ENCODE results near the gene C16orf95. TPM values are rescaled to one million over a fixed set of nuclear protein-coding genes. Genes with fewer than 3 reads are reported as not detected.

The C16orf95 gene
- total and polyA plus RNA-seq, 2 donors (not counting 1 experiment from before 2014, with no cell fraction given) = 1.5 to 2.5 TPM

DNA sequence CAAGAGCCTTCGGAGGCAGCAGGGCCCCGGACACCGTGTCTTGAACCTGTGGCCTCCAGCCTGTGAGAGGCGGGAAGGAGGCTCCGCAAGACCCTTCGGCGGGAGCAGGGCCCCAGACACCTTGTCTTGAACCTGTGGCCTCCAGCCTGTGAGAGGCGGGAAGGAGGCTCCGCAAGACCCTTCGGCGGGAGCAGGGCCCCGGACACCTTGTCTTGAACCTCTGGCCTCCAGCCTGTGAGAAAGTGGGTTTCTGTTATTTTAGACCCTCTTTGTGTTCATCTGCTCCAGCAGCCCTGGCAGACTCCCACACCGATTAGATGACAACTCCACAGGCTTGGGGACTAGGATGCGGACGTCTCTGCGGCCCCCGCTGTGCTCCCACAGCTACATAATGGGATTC lies 36.4 kb upstream of the C16orf95 start:
- no peak for TF ChIP-seq EZH2 (IDR thresholded peaks at IDR 0.05; ENCODE audit: borderline replicate concordance, insufficient read depth, low read depth, low read length, poor library complexity, severe bottlenecking)
- ChIA-PET CTCF (no interaction called here), POLR2A (no interaction called here)
- H3K9ac ChIP-seq (ENCODE audit: low read length) = no peak overlapping the region
- Mint-ChIP-seq H3K4me1 (no peaks in the 10 kb centered on the region), H3K4me3 (no peak overlapping the region), H3K27ac (no peak overlapping the region), H3K9me3 (ENCODE audit: insufficient read depth) (no peaks in the 10 kb centered on the region), H3K27me3 (no peaks in the 10 kb centered on the region)
- H3K4me3 ChIP-seq (ENCODE audit: control extremely low read depth in 1 of 5, extremely low read depth in 1 of 5, insufficient read depth in 1 of 5, low read depth in 2 of 5, low read length in 4 of 5) = no peak overlapping the region
- intact Hi-C loops (cut with micrococcal nuclease) = no loop called here
- no peak overlapping the region for H3K4me2 ChIP-seq (replicated peaks; ENCODE audit: low read depth, low read length, poor library complexity, severe bottlenecking)
- H4K20me1 ChIP-seq (ENCODE audit: control insufficient read depth, insufficient read depth, low read length, poor library complexity, severe bottlenecking) = peaks cover 14% of the 10 kb centered on the region
- no peaks in the 10 kb centered on the region for H3K9me3 ChIP-seq (ENCODE audit: control extremely low read depth in 1 of 3, control insufficient read depth in 2 of 3, insufficient read depth in 1 of 3, low read length in 2 of 3)
- no peak overlapping the region for H2AFZ ChIP-seq (ENCODE audit: insufficient read depth, low read depth, low read length, poor library complexity, severe bottlenecking)
- no peak overlapping the region for H3K27ac ChIP-seq (ENCODE audit: low read length in 2 of 2)
- no peak for DNase-seq
- H3K27me3 ChIP-seq (replicated peaks in 1 of 4; ENCODE audit: control extremely low read depth in 1 of 4, control insufficient read depth in 3 of 4, insufficient read depth in 4 of 4, low read length in 3 of 4) = no peaks in the 10 kb centered on the region
- no peak for ATAC-seq (ENCODE audit: low read depth)
- H3K79me2 ChIP-seq (ENCODE audit: control insufficient read depth, insufficient read depth, low read length) = peaks cover 11% of the 10 kb centered on the region
- 94% methylated on average over 11 of the region's 17 CpGs for WGBS (ENCODE audit: insufficient coverage)
- H3K36me3 ChIP-seq (replicated peaks in 1 of 2; ENCODE audit: control extremely low read depth in 1 of 2, control insufficient read depth in 1 of 2, extremely low read depth in 1 of 2, insufficient read depth in 2 of 2, low read length in 1 of 2) = peaks cover 0 to 24% of the 10 kb centered on the region in 2 experiments
- no peaks in the 10 kb centered on the region for H3K4me1 ChIP-seq (ENCODE audit: control insufficient read depth in 2 of 2, insufficient read depth in 2 of 2, low read length in 2 of 2)

DNA sequence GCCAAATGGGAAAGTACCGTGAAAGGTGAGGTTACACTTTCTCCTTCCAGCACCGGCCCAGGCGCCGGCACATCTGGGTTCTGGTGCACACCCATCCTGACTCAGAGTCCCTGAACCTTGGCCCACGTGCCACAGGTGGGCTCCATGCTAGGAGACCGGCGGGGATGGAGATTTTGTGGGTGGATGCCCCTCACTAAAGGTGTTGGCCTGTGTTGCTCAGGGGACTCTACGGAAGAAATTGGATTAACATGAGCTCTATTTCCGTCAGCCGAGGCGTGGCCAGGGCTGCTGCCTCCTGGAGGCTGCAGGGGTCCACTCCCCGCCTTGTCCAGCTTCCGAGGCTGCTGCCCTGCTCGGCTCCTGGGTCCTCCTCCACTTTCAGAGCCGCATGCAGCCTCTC lies 35.6 kb upstream of the C16orf95 start:
- Histone ChIP-seq H3K4me1 (ENCODE audit: control insufficient read depth in 2 of 2, insufficient read depth in 2 of 2, low read length in 2 of 2) (no peaks in the 10 kb centered on the region), H3K36me3 (replicated peaks in 1 of 2; ENCODE audit: control extremely low read depth in 1 of 2, control insufficient read depth in 1 of 2, extremely low read depth in 1 of 2, insufficient read depth in 2 of 2, low read length in 1 of 2) (peaks cover 0 to 21% of the 10 kb centered on the region in 2 experiments), H3K79me2 (ENCODE audit: control insufficient read depth, insufficient read depth, low read length) (peaks cover 17% of the 10 kb centered on the region), H3K4me3 (ENCODE audit: control extremely low read depth in 1 of 5, extremely low read depth in 1 of 5, insufficient read depth in 1 of 5, low read depth in 2 of 5, low read length in 4 of 5) (no peak overlapping the region), H3K4me2 (replicated peaks; ENCODE audit: low read depth, low read length, poor library complexity, severe bottlenecking) (no peak overlapping the region), H2AFZ (ENCODE audit: insufficient read depth, low read depth, low read length, poor library complexity, severe bottlenecking) (no peak overlapping the region), H3K9ac (ENCODE audit: low read length) (no peak overlapping the region), H3K9me3 (ENCODE audit: control extremely low read depth in 1 of 3, control insufficient read depth in 2 of 3, insufficient read depth in 1 of 3, low read length in 2 of 3) (no peaks in the 10 kb centered on the region), H4K20me1 (ENCODE audit: control insufficient read depth, insufficient read depth, low read length, poor library complexity, severe bottlenecking) (peaks cover 19% of the 10 kb centered on the region), H3K27me3 (replicated peaks in 1 of 4; ENCODE audit: control extremely low read depth in 1 of 4, control insufficient read depth in 3 of 4, insufficient read depth in 4 of 4, low read length in 3 of 4) (no peaks in the 10 kb centered on the region), H3K27ac (ENCODE audit: low read length in 2 of 2) (no peak overlapping the region)
- CTCF ChIA-PET = no interaction called here
- 94% methylated on average over 14 of the region's 15 CpGs for WGBS (ENCODE audit: insufficient coverage)
- no peak overlapping the region for H3K4me3 Mint-ChIP-seq
- no peak overlapping the region for H3K27ac Mint-ChIP-seq
- intact Hi-C loops (cut with micrococcal nuclease) = no loop called here
- no peak for DNase-seq
- no peaks in the 10 kb centered on the region for H3K9me3 Mint-ChIP-seq (ENCODE audit: insufficient read depth)
- ATAC-seq (ENCODE audit: low read depth) = no peak
- POLR2A ChIA-PET = no interaction called here
- H3K4me1 Mint-ChIP-seq = no peaks in the 10 kb centered on the region
- TF ChIP-seq EZH2 (IDR thresholded peaks at IDR 0.05; ENCODE audit: borderline replicate concordance, insufficient read depth, low read depth, low read length, poor library complexity, severe bottlenecking) = no peak
- TF ChIP-seq, protein P1, sequence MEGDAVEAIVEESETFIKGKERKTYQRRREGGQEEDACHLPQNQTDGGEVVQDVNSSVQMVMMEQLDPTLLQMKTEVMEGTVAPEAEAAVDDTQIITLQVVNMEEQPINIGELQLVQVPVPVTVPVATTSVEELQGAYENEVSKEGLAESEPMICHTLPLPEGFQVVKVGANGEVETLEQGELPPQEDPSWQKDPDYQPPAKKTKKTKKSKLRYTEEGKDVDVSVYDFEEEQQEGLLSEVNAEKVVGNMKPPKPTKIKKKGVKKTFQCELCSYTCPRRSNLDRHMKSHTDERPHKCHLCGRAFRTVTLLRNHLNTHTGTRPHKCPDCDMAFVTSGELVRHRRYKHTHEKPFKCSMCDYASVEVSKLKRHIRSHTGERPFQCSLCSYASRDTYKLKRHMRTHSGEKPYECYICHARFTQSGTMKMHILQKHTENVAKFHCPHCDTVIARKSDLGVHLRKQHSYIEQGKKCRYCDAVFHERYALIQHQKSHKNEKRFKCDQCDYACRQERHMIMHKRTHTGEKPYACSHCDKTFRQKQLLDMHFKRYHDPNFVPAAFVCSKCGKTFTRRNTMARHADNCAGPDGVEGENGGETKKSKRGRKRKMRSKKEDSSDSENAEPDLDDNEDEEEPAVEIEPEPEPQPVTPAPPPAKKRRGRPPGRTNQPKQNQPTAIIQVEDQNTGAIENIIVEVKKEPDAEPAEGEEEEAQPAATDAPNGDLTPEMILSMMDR (IDR thresholded peaks at IDR 0.05) = no peak
- no peaks in the 10 kb centered on the region for H3K27me3 Mint-ChIP-seq

All from B cell (primary cell).